ENCODE results near the gene SERPINA10.

DNA sequence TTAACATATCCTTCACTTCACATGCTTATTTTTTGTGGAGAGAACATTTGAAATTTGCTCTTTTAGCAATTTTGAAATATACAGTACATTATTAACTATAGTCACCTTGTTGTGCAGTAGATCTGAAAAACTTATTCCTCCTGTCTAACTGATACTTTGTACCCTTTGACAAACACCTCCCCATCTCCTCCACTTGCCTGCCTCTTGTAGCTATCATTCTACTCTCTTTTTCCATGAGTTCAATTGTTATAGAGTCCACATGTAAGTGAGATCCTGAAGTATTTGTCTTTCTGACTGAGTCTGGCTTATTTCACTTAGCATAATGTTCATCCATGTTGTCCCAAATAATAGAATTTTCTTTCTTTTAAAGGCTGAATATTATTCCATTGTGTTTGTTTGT, 39.5 kb upstream of the SERPINA10 start:
- TF ChIP-seq, protein P1, sequence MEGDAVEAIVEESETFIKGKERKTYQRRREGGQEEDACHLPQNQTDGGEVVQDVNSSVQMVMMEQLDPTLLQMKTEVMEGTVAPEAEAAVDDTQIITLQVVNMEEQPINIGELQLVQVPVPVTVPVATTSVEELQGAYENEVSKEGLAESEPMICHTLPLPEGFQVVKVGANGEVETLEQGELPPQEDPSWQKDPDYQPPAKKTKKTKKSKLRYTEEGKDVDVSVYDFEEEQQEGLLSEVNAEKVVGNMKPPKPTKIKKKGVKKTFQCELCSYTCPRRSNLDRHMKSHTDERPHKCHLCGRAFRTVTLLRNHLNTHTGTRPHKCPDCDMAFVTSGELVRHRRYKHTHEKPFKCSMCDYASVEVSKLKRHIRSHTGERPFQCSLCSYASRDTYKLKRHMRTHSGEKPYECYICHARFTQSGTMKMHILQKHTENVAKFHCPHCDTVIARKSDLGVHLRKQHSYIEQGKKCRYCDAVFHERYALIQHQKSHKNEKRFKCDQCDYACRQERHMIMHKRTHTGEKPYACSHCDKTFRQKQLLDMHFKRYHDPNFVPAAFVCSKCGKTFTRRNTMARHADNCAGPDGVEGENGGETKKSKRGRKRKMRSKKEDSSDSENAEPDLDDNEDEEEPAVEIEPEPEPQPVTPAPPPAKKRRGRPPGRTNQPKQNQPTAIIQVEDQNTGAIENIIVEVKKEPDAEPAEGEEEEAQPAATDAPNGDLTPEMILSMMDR (conservative IDR thresholded peaks at IDR 0.05; ENCODE audit: low read length), result no peak
- no peak for TF ChIP-seq EZH2phosphoT487 (IDR thresholded peaks at IDR 0.05; ENCODE audit: borderline replicate concordance, low read depth, low read length)

Measured in OCI-LY7 (cell line).